Trophoblast cell (in vitro differentiated cells and primary cell): ENCODE results near the gene SPATS1.

Experiments used
- DNase-seq, 2 donors: peaks; one replicate each; pipeline ENCODE4 v3.0.0-alpha.2; 2016
- H2AFZ ChIP-seq: 2 replicates; pipeline ENCODE4 v1.6.1; 2013; ENCODE audit warnings: low read length, moderate library complexity, mild to moderate bottlenecking; ENCODE audit not compliant: insufficient read depth, poor library complexity
- H2AK5ac ChIP-seq: 2 replicates; pipeline ENCODE4 v1.6.1; 2013; ENCODE audit warnings: mild to moderate bottlenecking, low read length
- H2BK120ac ChIP-seq: 2 replicates; pipeline ENCODE4 v1.6.1; 2013; ENCODE audit warnings: low read length, mild to moderate bottlenecking, moderate library complexity; ENCODE audit not compliant: insufficient read depth, poor library complexity
- H2BK12ac ChIP-seq: 2 replicates; pipeline ENCODE4 v1.6.1; 2013; ENCODE audit warnings: mild to moderate bottlenecking, low read length, moderate library complexity
- H2BK5ac ChIP-seq: 2 replicates; pipeline ENCODE4 v1.6.1; 2013; ENCODE audit warnings: low read length, low read depth, moderate library complexity, mild to moderate bottlenecking; ENCODE audit not compliant: poor library complexity
- H3K14ac ChIP-seq: 2 replicates; pipeline ENCODE4 v1.6.1; 2013; ENCODE audit warnings: mild to moderate bottlenecking, low read length
- H3K18ac ChIP-seq: 2 replicates; pipeline ENCODE4 v1.6.1; 2013; ENCODE audit warnings: mild to moderate bottlenecking, low read length
- H3K23ac ChIP-seq: 2 replicates; pipeline ENCODE4 v1.6.1; 2013; ENCODE audit warnings: low read length
- H3K27ac ChIP-seq: 2 replicates; pipeline ENCODE4 v1.5.1; 2013; ENCODE audit warnings: low read depth, mild to moderate bottlenecking, inconsistent platforms, low read length, moderate library complexity
- H3K27me3 ChIP-seq: 2 replicates; pipeline ENCODE4 v1.6.1; 2013; ENCODE audit warnings: inconsistent platforms, mild to moderate bottlenecking, low read length, moderate library complexity; ENCODE audit not compliant: insufficient read depth
- H3K36me3 ChIP-seq, 2 experiments: 1 replicate in 1 of 2; 2 replicates in 1 of 2; pipeline ENCODE4 v1.6.1; 2013; ENCODE audit warnings: low read length in 2 of 2, mild to moderate bottlenecking in 2 of 2, moderate library complexity in 1 of 2; ENCODE audit not compliant: insufficient read depth in 2 of 2, control insufficient read depth in 1 of 2
- H3K4ac ChIP-seq: 2 replicates; pipeline ENCODE4 v1.6.1; 2013; ENCODE audit warnings: low read depth, mild to moderate bottlenecking, low read length, moderate library complexity
- H3K4me1 ChIP-seq, 2 experiments: 1 replicate in 1 of 2; 2 replicates in 1 of 2; pipeline ENCODE4 v1.6.1; 2013; ENCODE audit warnings: low read length in 2 of 2, mild to moderate bottlenecking in 2 of 2, moderate library complexity in 1 of 2; ENCODE audit not compliant: insufficient read depth in 2 of 2, control insufficient read depth in 1 of 2
- H3K4me2 ChIP-seq: 2 replicates; pipeline ENCODE4 v1.6.1; 2013; ENCODE audit warnings: inconsistent platforms, mild to moderate bottlenecking, low read length, moderate library complexity
- H3K4me3 ChIP-seq: 2 replicates; pipeline ENCODE4 v1.5.1; 2013; ENCODE audit warnings: mild to moderate bottlenecking, low read depth, low read length, inconsistent platforms
- H3K79me1 ChIP-seq: one replicate; pipeline ENCODE4 v1.6.1; 2013; ENCODE audit warnings: low read length
- H3K79me2 ChIP-seq: 2 replicates; pipeline ENCODE4 v1.6.1; 2013; ENCODE audit warnings: low read length, mild to moderate bottlenecking; ENCODE audit not compliant: control insufficient read depth, insufficient read depth, poor library complexity
- H3K9ac ChIP-seq: 2 replicates; pipeline ENCODE4 v1.6.1; 2013; ENCODE audit warnings: mild to moderate bottlenecking, low read length
- H3K9me3 ChIP-seq: 2 replicates; pipeline ENCODE4 v1.6.1; 2013; ENCODE audit warnings: low read depth, mild to moderate bottlenecking, control low read depth, inconsistent platforms, low read length; ENCODE audit not compliant: insufficient read depth
- H4K12ac ChIP-seq: 2 replicates; pipeline ENCODE4 v1.6.1; 2013; ENCODE audit warnings: low read depth, mild to moderate bottlenecking, low read length, moderate library complexity
- H4K8ac ChIP-seq: 2 replicates; pipeline ENCODE4 v1.6.1; 2013; ENCODE audit warnings: low read depth, mild to moderate bottlenecking, low read length, moderate library complexity
- H4K91ac ChIP-seq: one replicate; pipeline ENCODE4 v1.6.1; 2013; ENCODE audit warnings: low read depth, mild to moderate bottlenecking, low read length, moderate library complexity
- WGBS: extraction: QIAGEN DNeasy Blood & Tissue Kit; methylation state at CpG from one replicate; pipeline ENCODE4 v1.1.7; 2013; ENCODE audit warnings: missing lambda C conversion rate; ENCODE audit not compliant: insufficient read length, insufficient coverage; ENCODE audit errors: extremely low coverage; 5-methylcytosine and 5-hydroxymethylcytosine counted together

SPATS1 gene

DNA sequence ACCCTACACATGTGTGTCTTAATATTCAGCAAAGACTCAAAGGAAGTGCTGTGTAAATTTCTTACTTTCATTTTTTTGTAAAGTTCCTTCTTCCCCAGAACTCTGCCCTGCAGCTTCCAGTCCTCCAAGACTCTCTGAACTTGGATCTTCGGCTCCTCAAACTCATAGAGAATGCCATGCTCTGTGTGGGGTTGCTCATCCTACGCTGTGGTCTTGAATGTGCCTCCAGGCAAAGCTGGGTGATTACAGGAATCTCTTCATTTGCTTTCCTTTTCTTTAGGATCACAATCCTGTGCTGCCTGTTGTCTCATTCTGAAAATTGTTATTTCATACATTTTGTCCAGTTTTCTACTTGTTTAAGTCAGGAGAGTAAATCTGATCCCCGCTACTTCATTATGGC, 30.6 kb downstream of the SPATS1 start:
- no peak overlapping the region for H3K14ac ChIP-seq
- no peak overlapping the region for H4K8ac ChIP-seq
- no peak overlapping the region for H3K4ac ChIP-seq
- H3K23ac ChIP-seq, result no peak overlapping the region
- H2BK120ac ChIP-seq, result no peak overlapping the region
- H2AFZ ChIP-seq, result no peak overlapping the region
- H3K9me3 ChIP-seq, result no peaks in the 10 kb centered on the region
- H3K79me2 ChIP-seq, result no peaks in the 10 kb centered on the region
- no peaks in the 10 kb centered on the region for H3K36me3 ChIP-seq
- H2AK5ac ChIP-seq, result no peak overlapping the region
- no peak overlapping the region for H4K12ac ChIP-seq
- H2BK12ac ChIP-seq, result no peak overlapping the region
- H3K4me1 ChIP-seq, result no peaks in the 10 kb centered on the region
- no peak overlapping the region for H3K9ac ChIP-seq
- no CpG with 5 or more reads among the region's 3 CpGs for WGBS
- H3K4me3 ChIP-seq, result no peak overlapping the region
- H3K27ac ChIP-seq, result no peak overlapping the region
- no peaks in the 10 kb centered on the region for H3K27me3 ChIP-seq
- H3K4me2 ChIP-seq, result no peak overlapping the region
- no peak overlapping the region for H3K18ac ChIP-seq
- no peaks in the 10 kb centered on the region for H3K79me1 ChIP-seq
- DNase-seq, result no peak
- H2BK5ac ChIP-seq, result no peak overlapping the region
- no peak overlapping the region for H4K91ac ChIP-seq

DNA sequence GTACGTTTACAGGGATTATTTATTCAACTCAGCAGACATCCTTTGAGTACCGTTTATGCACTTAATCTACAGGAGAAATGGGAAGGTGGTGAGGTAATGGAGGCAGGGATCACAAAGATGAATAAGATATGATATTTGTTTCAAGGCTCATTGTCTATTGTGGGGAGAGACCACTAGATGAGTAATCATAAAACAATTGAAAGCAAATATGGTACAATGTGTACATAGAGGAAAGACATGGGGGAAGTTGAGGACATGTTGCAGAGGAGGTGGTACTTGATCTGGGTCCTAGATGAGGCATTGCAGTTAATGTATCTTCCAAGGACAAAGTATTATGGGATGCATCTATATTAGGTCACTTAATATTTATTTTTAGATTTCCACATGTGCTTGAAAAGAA, 31.3 kb downstream of the SPATS1 start:
- no peaks in the 10 kb centered on the region for H3K27me3 ChIP-seq
- no peaks in the 10 kb centered on the region for H3K36me3 ChIP-seq
- no peak overlapping the region for H2BK12ac ChIP-seq
- no peak overlapping the region for H3K4me2 ChIP-seq
- no peaks in the 10 kb centered on the region for H3K9me3 ChIP-seq
- H2BK5ac ChIP-seq, result no peak overlapping the region
- no CpG with 5 or more reads among the region's 2 CpGs for WGBS
- no peak overlapping the region for H3K18ac ChIP-seq
- no peaks in the 10 kb centered on the region for H3K79me2 ChIP-seq
- no peak overlapping the region for H4K91ac ChIP-seq
- no peak overlapping the region for H3K14ac ChIP-seq
- no peak overlapping the region for H2AK5ac ChIP-seq
- H3K9ac ChIP-seq, result no peak overlapping the region
- H3K4me3 ChIP-seq, result no peak overlapping the region
- no peak overlapping the region for H2AFZ ChIP-seq
- no peak overlapping the region for H4K8ac ChIP-seq
- no peaks in the 10 kb centered on the region for H3K4me1 ChIP-seq
- no peak for DNase-seq
- H2BK120ac ChIP-seq, result no peak overlapping the region
- H3K4ac ChIP-seq, result no peak overlapping the region
- H3K23ac ChIP-seq, result no peak overlapping the region
- H4K12ac ChIP-seq, result no peak overlapping the region
- H3K79me1 ChIP-seq, result no peaks in the 10 kb centered on the region
- H3K27ac ChIP-seq, result no peak overlapping the region

DNA sequence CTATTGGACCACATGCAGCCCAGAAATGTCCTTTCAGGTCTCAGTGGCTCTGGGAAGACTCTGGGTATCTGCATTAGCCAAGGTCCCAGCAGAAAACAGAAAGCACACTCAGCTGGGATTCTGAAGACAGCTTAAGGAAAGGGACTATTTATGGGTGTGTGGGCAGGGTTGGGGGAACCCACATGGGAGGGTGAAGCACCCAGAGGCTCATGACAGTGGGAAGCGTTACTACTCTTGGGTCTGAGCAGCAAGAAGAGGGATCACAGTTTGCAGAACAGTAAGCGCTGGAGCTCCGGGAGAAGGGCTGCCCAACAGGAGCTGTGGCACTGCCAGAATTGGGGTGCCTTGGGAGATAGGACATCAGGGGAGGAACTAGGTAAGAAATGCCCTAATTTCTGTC, 32.6 kb downstream of the SPATS1 start:
- no peak overlapping the region for H4K91ac ChIP-seq
- no peaks in the 10 kb centered on the region for H3K79me2 ChIP-seq
- no peak overlapping the region for H2AK5ac ChIP-seq
- no peak overlapping the region for H3K18ac ChIP-seq
- H3K79me1 ChIP-seq, result no peaks in the 10 kb centered on the region
- H4K8ac ChIP-seq, result no peak overlapping the region
- no peak overlapping the region for H3K14ac ChIP-seq
- no peak overlapping the region for H3K4ac ChIP-seq
- no peaks in the 10 kb centered on the region for H3K9me3 ChIP-seq
- H2BK120ac ChIP-seq, result no peak overlapping the region
- H2BK12ac ChIP-seq, result no peak overlapping the region
- no peak overlapping the region for H2BK5ac ChIP-seq
- no peak overlapping the region for H3K27ac ChIP-seq
- no peaks in the 10 kb centered on the region for H3K27me3 ChIP-seq
- no peak overlapping the region for H3K4me2 ChIP-seq
- H3K23ac ChIP-seq, result no peak overlapping the region
- DNase-seq, result no peak
- WGBS, result no CpG with 5 or more reads among the region's 3 CpGs
- H3K36me3 ChIP-seq, result no peaks in the 10 kb centered on the region
- no peak overlapping the region for H3K9ac ChIP-seq
- H4K12ac ChIP-seq, result no peak overlapping the region
- no peak overlapping the region for H2AFZ ChIP-seq
- H3K4me3 ChIP-seq, result no peak overlapping the region
- no peaks in the 10 kb centered on the region for H3K4me1 ChIP-seq

DNA sequence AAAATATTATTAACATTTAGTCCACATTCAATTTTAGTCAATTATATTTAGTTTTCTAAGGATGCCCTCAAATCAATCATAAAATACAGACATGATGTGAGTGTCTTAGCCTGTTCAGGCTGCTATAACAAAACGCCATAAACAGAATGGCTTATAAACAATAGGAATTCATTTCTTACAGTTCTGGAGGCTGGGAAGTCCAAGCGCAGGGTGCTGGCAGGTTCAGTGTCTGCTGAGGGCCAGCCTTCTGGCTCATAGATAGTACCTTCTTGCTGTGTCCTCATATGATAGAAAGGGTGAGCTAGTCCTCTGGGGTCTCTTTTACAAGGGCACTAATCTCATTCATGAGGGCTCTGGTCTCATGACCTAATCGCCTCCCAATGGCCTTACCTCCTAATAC, 35.0 kb downstream of the SPATS1 start:
- Histone ChIP-seq H3K27ac (no peak overlapping the region), H3K4me2 (no peak overlapping the region), H3K79me2 (no peaks in the 10 kb centered on the region), H2AFZ (no peak overlapping the region), H2BK12ac (no peak overlapping the region), H2AK5ac (no peak overlapping the region), H3K79me1 (no peaks in the 10 kb centered on the region), H3K4me3 (no peak overlapping the region), H2BK120ac (no peak overlapping the region), H3K18ac (no peak overlapping the region), H2BK5ac (no peak overlapping the region), H4K8ac (no peak overlapping the region), H4K12ac (no peak overlapping the region), H4K91ac (no peak overlapping the region), H3K4me1 (no peaks in the 10 kb centered on the region), H3K14ac (no peak overlapping the region), H3K4ac (no peak overlapping the region), H3K36me3 (no peaks in the 10 kb centered on the region), H3K23ac (no peak overlapping the region), H3K9ac (no peak overlapping the region), H3K27me3 (no peaks in the 10 kb centered on the region), H3K9me3 (no peaks in the 10 kb centered on the region)
- no peak for DNase-seq
- WGBS, result no CpG with 5 or more reads among the region's 3 CpGs
